Stimulated activated naive CD8-positive, alpha-beta T cell treated with anti-CD3 and anti-CD28 coated beads, Interleukin-15, amount 100 ng/mL, for 72 hours (primary cell): ENCODE data around the gene NWD2.

Experiments
- ATAC-seq: fragments of 150-1000 bp; cut with Tn5 transposase; 2 replicates; pipeline ENCODE4 v1.10.0; 2021; ENCODE audit warnings: mild to moderate bottlenecking, moderate library complexity
- DNase-seq, 2 donors: peaks; one replicate each; pipeline ENCODE4 v3.0.0; 2021 to 2022
- H3K27ac Mint-ChIP-seq, 2 donors: one replicate each; pipeline ENCODE4 v1.8.0; 2022; ENCODE audit warnings: mild to moderate bottlenecking in 2 of 2, mixed read lengths in 2 of 2, moderate library complexity in 2 of 2
- H3K27me3 Mint-ChIP-seq: one replicate; pipeline ENCODE4 v1.8.0; 2022; ENCODE audit warnings: mixed read lengths
- H3K4me1 Mint-ChIP-seq: one replicate; pipeline ENCODE4 v1.8.0; 2022; ENCODE audit warnings: mild to moderate bottlenecking, mixed read lengths
- H3K4me3 Mint-ChIP-seq, 2 donors: one replicate each; pipeline ENCODE4 v1.8.0; 2022; ENCODE audit warnings: mild to moderate bottlenecking in 2 of 2, mixed read lengths in 2 of 2, moderate library complexity in 1 of 2
- H3K9me3 Mint-ChIP-seq, 2 donors: one replicate each; pipeline ENCODE4 v1.8.0; 2022; ENCODE audit warnings: mixed read lengths in 2 of 2

NWD2 gene

GRCh38 chr4:37436546-37436945 is 192.0 kb downstream of the NWD2 start:
- no peak for ATAC-seq
- no peak overlapping the region for H3K27ac Mint-ChIP-seq
- DNase-seq: no peak
- peaks cover 24% of the 10 kb centered on the region for H3K27me3 Mint-ChIP-seq
- H3K4me3 Mint-ChIP-seq: no peak overlapping the region
- H3K9me3 Mint-ChIP-seq: no peaks in the 10 kb centered on the region
- no peaks in the 10 kb centered on the region for H3K4me1 Mint-ChIP-seq

- peaks cover 30% of the 10 kb centered on the region for H3K27me3 Mint-ChIP-seq
- no peaks in the 10 kb centered on the region for H3K9me3 Mint-ChIP-seq
- H3K27ac Mint-ChIP-seq: no peak overlapping the region
Observed at GRCh38 chr4:37437163-37437562, 192.6 kb downstream of the NWD2 start.

GRCh38 chr4:37438564-37439279 is 194.2 kb downstream of the NWD2 start:
- ATAC-seq (no peak), DNase-seq (no peak)
- H3K9me3 Mint-ChIP-seq: no peaks in the 10 kb centered on the region
- no peaks in the 10 kb centered on the region for H3K4me1 Mint-ChIP-seq
- no peak overlapping the region for H3K4me3 Mint-ChIP-seq
- peaks cover 39% of the 10 kb centered on the region for H3K27me3 Mint-ChIP-seq
- H3K27ac Mint-ChIP-seq: no peak overlapping the region

More at GRCh38 chr4:37437163-37437562, 192.6 kb downstream of the NWD2 start:
- no peaks in the 10 kb centered on the region for H3K4me1 Mint-ChIP-seq
- no peak for DNase-seq
- no peak overlapping the region for H3K4me3 Mint-ChIP-seq
- ATAC-seq: no peak

GRCh38 chr4:37439809-37440474 is 195.4 kb downstream of the NWD2 start:
- ATAC-seq (no peak), DNase-seq (no peak)
- no peaks in the 10 kb centered on the region for H3K9me3 Mint-ChIP-seq
- H3K27me3 Mint-ChIP-seq: peaks cover 41% of the 10 kb centered on the region
- H3K4me1 Mint-ChIP-seq: no peaks in the 10 kb centered on the region
- no peak overlapping the region for H3K27ac Mint-ChIP-seq
- no peak overlapping the region for H3K4me3 Mint-ChIP-seq

- H3K9me3 Mint-ChIP-seq: no peaks in the 10 kb centered on the region
- H3K4me3 Mint-ChIP-seq: no peak overlapping the region
- ATAC-seq: no peak
- H3K4me1 Mint-ChIP-seq: no peaks in the 10 kb centered on the region
- DNase-seq: no peak
- peaks cover 45% of the 10 kb centered on the region for H3K27me3 Mint-ChIP-seq
- H3K27ac Mint-ChIP-seq: no peak overlapping the region
Observed at GRCh38 chr4:37440501-37440900, 196.0 kb downstream of the NWD2 start.

GRCh38 chr4:37441231-37442061 is 196.9 kb downstream of the NWD2 start:
- no peak overlapping the region for H3K27ac Mint-ChIP-seq

GRCh38 chr4:37442062-37442323 is 197.4 kb downstream of the NWD2 start:
- no peak overlapping the region for H3K4me3 Mint-ChIP-seq
- ATAC-seq: no peak
- DNase-seq: no peak
- H3K9me3 Mint-ChIP-seq: no peaks in the 10 kb centered on the region
- peaks cover 56% of the 10 kb centered on the region for H3K27me3 Mint-ChIP-seq
- H3K27ac Mint-ChIP-seq: no peak overlapping the region
- H3K4me1 Mint-ChIP-seq: no peaks in the 10 kb centered on the region

More at GRCh38 chr4:37441231-37442061, 196.9 kb downstream of the NWD2 start:
- no peaks in the 10 kb centered on the region for H3K4me1 Mint-ChIP-seq
- no peak overlapping the region for H3K4me3 Mint-ChIP-seq
- H3K27me3 Mint-ChIP-seq: peaks cover 51% of the 10 kb centered on the region
- no peak for DNase-seq
- no peak for ATAC-seq
- H3K9me3 Mint-ChIP-seq: no peaks in the 10 kb centered on the region

GRCh38 chr4:37443137-37443536 is 198.6 kb downstream of the NWD2 start:
- no peaks in the 10 kb centered on the region for H3K9me3 Mint-ChIP-seq
- no peak overlapping the region for H3K4me3 Mint-ChIP-seq
- peaks cover 57% of the 10 kb centered on the region for H3K27me3 Mint-ChIP-seq
- no peak overlapping the region for H3K27ac Mint-ChIP-seq
- no peaks in the 10 kb centered on the region for H3K4me1 Mint-ChIP-seq
- DNase-seq (no peak), ATAC-seq (no peak)

GRCh38 chr4:37445023-37445422 is 200.5 kb downstream of the NWD2 start:
- ATAC-seq: no peak
- peaks cover 59% of the 10 kb centered on the region for H3K27me3 Mint-ChIP-seq
- no peak for DNase-seq
- H3K4me3 Mint-ChIP-seq: no peak overlapping the region
- H3K9me3 Mint-ChIP-seq: no peaks in the 10 kb centered on the region
- H3K27ac Mint-ChIP-seq: no peak overlapping the region
- H3K4me1 Mint-ChIP-seq: no peaks in the 10 kb centered on the region

- DNase-seq (no peak), ATAC-seq (no peak)
- peaks cover 61% of the 10 kb centered on the region for H3K27me3 Mint-ChIP-seq
- H3K4me1 Mint-ChIP-seq: no peaks in the 10 kb centered on the region
- no peak overlapping the region for H3K4me3 Mint-ChIP-seq
- H3K9me3 Mint-ChIP-seq: no peaks in the 10 kb centered on the region
- no peak overlapping the region for H3K27ac Mint-ChIP-seq
Observed at GRCh38 chr4:37446016-37446415, 201.5 kb downstream of the NWD2 start.

GRCh38 chr4:37447886-37448285 is 203.3 kb downstream of the NWD2 start:
- Mint-ChIP-seq H3K27me3 (peaks cover 58% of the 10 kb centered on the region), H3K9me3 (no peaks in the 10 kb centered on the region), H3K27ac (no peak overlapping the region), H3K4me1 (no peaks in the 10 kb centered on the region), H3K4me3 (no peak overlapping the region)
- ATAC-seq: no peak
- DNase-seq: no peak

- Mint-ChIP-seq H3K4me3 (no peak overlapping the region), H3K9me3 (no peaks in the 10 kb centered on the region), H3K27me3 (peaks cover 53% of the 10 kb centered on the region), H3K27ac (no peak overlapping the region), H3K4me1 (peaks cover 7% of the 10 kb centered on the region)
- ATAC-seq (no peak), DNase-seq (no peak)
Observed at GRCh38 chr4:37450309-37450708, 205.8 kb downstream of the NWD2 start.

- Mint-ChIP-seq H3K27me3 (peaks cover 53% of the 10 kb centered on the region), H3K4me1 (peaks cover 7% of the 10 kb centered on the region)
- no peak for ATAC-seq
Observed at GRCh38 chr4:37450911-37451310, 206.4 kb downstream of the NWD2 start.

GRCh38 chr4:37451656-37452055 is 207.1 kb downstream of the NWD2 start:
- peaks cover 57% of the 10 kb centered on the region for H3K27me3 Mint-ChIP-seq
- no peak for DNase-seq

More at GRCh38 chr4:37450911-37451310, 206.4 kb downstream of the NWD2 start:
- H3K27ac Mint-ChIP-seq: no peak overlapping the region
- no peak overlapping the region for H3K4me3 Mint-ChIP-seq
- no peaks in the 10 kb centered on the region for H3K9me3 Mint-ChIP-seq
- no peak for DNase-seq

GRCh38 chr4:37452952-37453280 is 208.4 kb downstream of the NWD2 start:
- peaks cover 7% of the 10 kb centered on the region for H3K4me1 Mint-ChIP-seq
- H3K27me3 Mint-ChIP-seq: peaks cover 55% of the 10 kb centered on the region
- peak overlapping the region; percentile 75 to 76 for H3K4me3 Mint-ChIP-seq
- peak; percentile 77 for ATAC-seq
- H3K27ac Mint-ChIP-seq: no peak overlapping the region
- DNase-seq: peak; percentile 50 to 54
- no peaks in the 10 kb centered on the region for H3K9me3 Mint-ChIP-seq

More at GRCh38 chr4:37451656-37452055, 207.1 kb downstream of the NWD2 start:
- Mint-ChIP-seq H3K4me1 (peaks cover 7% of the 10 kb centered on the region), H3K27ac (no peak overlapping the region), H3K9me3 (no peaks in the 10 kb centered on the region), H3K4me3 (no peak overlapping the region)
- no peak for ATAC-seq
